AG04449 (cell line): ENCODE data around the gene ALDH3B2.

ENCODE experiments used
- CTCF ChIA-PET: fragments of 350-600 bp; formaldehyde crosslinking; extraction: SDS; loops from one replicate; lab custom pipeline; 2021; ENCODE audit warnings: antibody characterized with exemption; lab: Yijun Ruan, JAX
- POLR2A ChIA-PET: fragments of 400-600, 350-600 bp; formaldehyde crosslinking; extraction: SDS; loops from one replicate; lab custom pipeline; 2020; ENCODE audit warnings: antibody characterized with exemption, inconsistent platforms; lab: Yijun Ruan, JAX
- DNase-seq: peaks from one replicate; pipeline ENCODE4 v3.0.0-alpha.2; 2010; ENCODE audit warnings: low read depth, low spot score
- H3K4me3 ChIP-seq: 2 replicates; pipeline ENCODE4 v1.5.1; 2011; ENCODE audit warnings: low read depth, mild to moderate bottlenecking, control low read depth, low read length
- CTCF ChIP-seq: IDR thresholded peaks from one replicate; pipeline ENCODE4 v1.5.1; 2011; ENCODE audit warnings: mild to moderate bottlenecking, moderate library complexity, low read length, control low read depth, inconsistent platforms; ENCODE audit not compliant: insufficient read depth; ENCODE audit errors: missing control alignments

The ALDH3B2 gene

GRCh38 chr11:67647471-67647870 is 27.0 kb downstream of the ALDH3B2 start:
- POLR2A ChIA-PET = no interaction called here
- H3K4me3 ChIP-seq = no peak overlapping the region
- CTCF ChIA-PET = interaction anchor here (1.5 to 4.2 kb wide), 4 partner anchors 10 to 18 kb away, joined by 4 to 28 read pairs (median 6); partner anchors contain the start of gene NUDT8
- DNase-seq = no peak
- no peak for TF ChIP-seq CTCF

DNA sequence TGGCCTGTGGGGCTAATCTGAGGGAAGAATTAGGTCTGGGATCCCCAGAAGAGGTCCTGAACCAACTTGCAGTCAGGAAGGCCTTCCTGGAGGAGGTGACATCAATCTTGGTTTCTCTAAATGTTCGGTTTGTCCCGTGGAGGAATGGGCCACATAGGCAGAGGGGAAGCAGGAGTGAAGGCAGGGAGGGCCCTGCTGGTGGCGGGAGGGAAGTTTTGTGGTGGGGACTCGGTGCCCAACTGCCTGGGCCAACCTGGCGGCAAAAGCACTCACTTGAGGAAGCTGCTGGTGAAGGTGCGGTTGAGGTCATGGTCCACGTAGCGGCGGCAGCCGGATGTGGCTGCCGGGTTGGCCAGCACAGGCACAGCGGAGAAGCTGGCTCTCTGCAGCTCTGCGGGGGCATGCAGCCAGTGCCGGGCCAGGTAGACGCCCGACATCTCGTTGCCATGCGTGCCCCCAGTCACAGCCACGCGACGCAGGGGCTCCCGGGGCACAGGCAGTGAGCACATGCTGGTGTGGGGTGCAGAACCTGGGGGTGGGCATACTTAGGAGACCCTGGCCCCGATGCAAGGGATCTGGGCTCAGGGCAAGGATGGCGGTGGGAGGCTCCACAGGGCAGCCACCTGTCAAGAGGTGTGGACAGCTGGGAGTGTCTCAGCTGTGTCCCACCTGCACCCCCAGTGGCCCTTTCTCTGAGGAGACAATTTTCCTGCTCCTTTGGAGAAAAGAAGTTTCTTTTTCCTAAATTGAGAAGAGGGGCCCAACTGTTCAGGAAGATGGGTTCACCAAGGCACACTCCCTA is 27.7 kb downstream of the ALDH3B2 start:
- ChIA-PET POLR2A (no interaction called here), CTCF (interaction anchor here (1.4 to 4.2 kb wide), 5 partner anchors 10 to 18 kb away, joined by 4 to 28 read pairs (median 6); no protein-coding TSS in a partner anchor)
- no peak overlapping the region for H3K4me3 ChIP-seq
- TF ChIP-seq CTCF = no peak
- DNase-seq = no peak

DNA sequence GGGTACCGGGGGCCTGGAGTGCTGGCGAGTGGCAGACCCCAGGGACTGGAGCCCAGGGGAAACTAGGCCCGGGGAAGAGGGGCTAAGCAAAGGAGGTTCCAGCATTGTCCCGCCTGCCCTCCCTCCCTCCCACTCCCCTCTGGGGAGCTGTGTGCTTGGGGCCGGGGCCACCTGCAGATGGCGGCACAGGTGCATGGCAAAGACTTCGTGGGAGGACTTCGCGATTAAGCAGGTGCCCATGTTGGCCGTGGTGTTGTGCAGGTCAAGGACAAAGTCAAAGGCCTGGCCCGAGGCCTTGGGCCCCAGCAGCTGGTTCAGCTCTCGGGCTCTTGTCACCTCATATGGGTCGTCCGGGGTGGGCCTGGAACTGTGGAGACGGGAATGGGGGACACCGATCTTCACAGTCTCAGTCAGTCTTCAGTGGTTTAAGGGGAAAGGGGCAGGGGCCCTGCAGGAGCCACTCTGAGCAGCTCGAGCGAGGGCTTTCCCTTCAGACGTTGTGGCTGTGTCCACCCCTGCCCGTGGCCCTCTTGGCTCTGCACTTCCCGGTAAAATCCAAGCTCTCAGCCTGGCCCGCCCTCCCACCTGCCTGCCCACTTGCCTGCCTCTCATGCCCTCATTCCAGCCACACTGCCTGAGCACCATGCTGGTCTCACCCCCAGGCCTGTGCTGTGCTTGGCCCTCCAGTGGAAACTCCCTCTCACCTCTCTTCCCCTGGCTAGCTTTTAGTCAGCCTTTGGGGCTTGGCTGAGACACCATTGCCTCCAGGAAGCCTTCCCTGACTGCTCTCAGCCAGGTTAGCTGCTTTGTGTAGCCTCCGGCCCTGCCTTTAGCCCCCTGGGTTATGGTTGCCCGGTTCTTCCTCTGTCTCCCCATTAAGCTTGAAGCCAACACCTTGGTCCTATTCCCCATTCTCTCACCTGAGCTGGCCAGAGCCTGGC is 28.6 kb downstream of the ALDH3B2 start:
- no peak for DNase-seq
- POLR2A ChIA-PET = no interaction called here
- no peak for TF ChIP-seq CTCF

GRCh38 chr11:67644472-67645418 is 29.7 kb downstream of the ALDH3B2 start:
- no peak overlapping the region for H3K4me3 ChIP-seq
- no peak for TF ChIP-seq CTCF
- ChIA-PET CTCF (interaction anchor here (1.1 to 4.2 kb wide), 4 partner anchors 11 to 16 kb away, joined by 4 to 28 read pairs (median 4); partner anchors contain the start of gene NUDT8), POLR2A (no interaction called here)
- no peak for DNase-seq

More for the DNA sequence above, 28.6 kb downstream of the ALDH3B2 start:
- CTCF ChIA-PET = interaction anchor here (1.1 to 4.2 kb wide), 5 partner anchors 10 to 17 kb away, joined by 4 to 28 read pairs (median 4); partner anchors contain the start of gene NUDT8
- no peak overlapping the region for H3K4me3 ChIP-seq

DNA sequence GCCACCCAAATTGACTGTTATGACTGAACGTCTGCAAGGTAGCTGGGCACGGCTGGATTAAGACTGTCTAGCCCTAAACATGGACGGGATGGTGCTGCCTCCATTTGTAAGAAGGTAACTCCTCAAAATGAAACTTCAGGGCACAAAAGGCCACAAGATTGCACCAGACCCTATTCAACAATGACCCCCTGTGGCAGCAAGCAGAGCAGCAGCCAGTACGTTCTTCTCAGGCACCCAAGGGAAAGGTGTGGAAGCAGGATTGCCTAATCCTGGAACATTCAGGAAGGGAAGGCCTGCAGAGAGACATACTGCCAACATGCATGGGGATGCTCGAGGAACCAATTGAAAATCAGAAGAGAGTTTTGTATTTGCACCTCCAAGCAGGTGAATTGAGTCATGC is 30.4 kb downstream of the ALDH3B2 start:
- TF ChIP-seq CTCF = no peak
- POLR2A ChIA-PET = no interaction called here
- H3K4me3 ChIP-seq = no peak overlapping the region
- DNase-seq = no peak
- CTCF ChIA-PET = interaction anchor here (1.1 to 2.3 kb wide), 2 partner anchors 12 to 14 kb away, joined by 3 to 8 read pairs; partner anchors contain the start of gene NUDT8
